K562 (cell line): ENCODE measurements around the gene RPL28. TPM values are rescaled to one million over a fixed set of nuclear protein-coding genes. Genes with fewer than 3 reads are reported as not detected.

Experiments used
- COPS2 ChIP-seq: fragments of 450-650 bp; conservative IDR thresholded peaks from 2 replicates; pipeline ENCODE4 v1.6.1; 2016; ENCODE audit warnings: mild to moderate bottlenecking, moderate library complexity
- DMBX1 ChIP-seq: fragments of 250-450 bp; sonication (Bioruptor Pico); IDR thresholded peaks from 2 replicates; pipeline ENCODE4 v1.8.0; 2022; ENCODE audit warnings: inconsistent platforms, mild to moderate bottlenecking, moderate library complexity, borderline replicate concordance
- EP300 ChIP-seq: IDR thresholded peaks from 2 replicates; pipeline ENCODE4 v1.6.1; 2012; ENCODE audit warnings: low read length, improper control_type of control experiment
- ETS1 ChIP-seq: conservative IDR thresholded peaks from 2 replicates; pipeline ENCODE4 v1.6.1; 2011; ENCODE audit warnings: low read depth, mild to moderate bottlenecking, low read length; ENCODE audit not compliant: control insufficient read depth
- HDGF ChIP-seq: fragments of 450-650 bp; IDR thresholded peaks from 2 replicates; pipeline ENCODE4 v1.6.1; 2016
- HEY1 ChIP-seq: fragments of 250-450 bp; sonication (Bioruptor Pico); IDR thresholded peaks from 2 replicates; pipeline ENCODE4 v1.5.0; 2020; ENCODE audit warnings: mild to moderate bottlenecking, moderate library complexity, borderline replicate concordance
- JUN ChIP-seq, 2 experiments: sonication (generic) in 1 of 2; formaldehyde crosslinking in 1 of 2; IDR thresholded peaks; 2 replicates each; pipeline versions ENCODE4 v1.6.1 to v1.8.0; 2012 to 2022; ENCODE audit warnings: borderline replicate concordance in 2 of 2, mild to moderate bottlenecking in 2 of 2, improper control_type of control experiment in 1 of 2, low read depth in 1 of 2, low read length in 1 of 2, missing genetic modification reagents in 1 of 2
- NCOA1 ChIP-seq: fragments of 450-650 bp; IDR thresholded peaks from 2 replicates; pipeline ENCODE4 v1.6.1; 2016; ENCODE audit warnings: low read depth
- NEUROD1 ChIP-seq: fragments of 150-350 bp; IDR thresholded peaks from 2 replicates; pipeline ENCODE4 v1.6.1; 2014; ENCODE audit warnings: borderline replicate concordance, low read length, low read depth; ENCODE audit not compliant: partially characterized antibody
- POLR2A ChIP-seq: fragments of 450-650 bp; conservative IDR thresholded peaks from 2 replicates; pipeline ENCODE4 v1.6.1; 2016
- RFX7 ChIP-seq: fragments of 250-450 bp; sonication (Bioruptor Pico); IDR thresholded peaks from 2 replicates; pipeline ENCODE4 v1.5.1; 2021; ENCODE audit warnings: mild to moderate bottlenecking
- SNIP1 ChIP-seq: fragments of 450-650 bp; IDR thresholded peaks from 2 replicates; pipeline ENCODE4 v1.7.1; 2017; ENCODE audit warnings: low read depth, mild to moderate bottlenecking
- TFAM ChIP-seq: fragments of 250-450 bp; sonication (Bioruptor Pico); conservative IDR thresholded peaks from 2 replicates; pipeline ENCODE4 v1.5.0; 2021; ENCODE audit warnings: mild to moderate bottlenecking, moderate library complexity
- YY1 ChIP-seq, 3 experiments: IDR thresholded peaks; 2 replicates each; pipeline ENCODE4 v1.6.1; 2011; ENCODE audit warnings: low read length in 2 of 3, mild to moderate bottlenecking in 2 of 3, moderate library complexity in 2 of 3, borderline replicate concordance in 1 of 3, control low read depth in 1 of 3, low read depth in 1 of 3; ENCODE audit not compliant: insufficient read depth in 3 of 3, insufficient replicate concordance in 2 of 3, control insufficient read depth in 1 of 3, insufficient read length in 1 of 3; ENCODE audit errors: extremely low read depth in 1 of 3
- ZBTB1 ChIP-seq: sonication (generic); formaldehyde crosslinking; IDR thresholded peaks from 2 replicates; pipeline ENCODE4 v1.8.1; 2023; ENCODE audit warnings: missing genetic modification reagents, low read depth, mild to moderate bottlenecking, borderline replicate concordance
- ZBTB9 ChIP-seq: fragments of 450-650 bp; formaldehyde crosslinking; IDR thresholded peaks from 2 replicates; pipeline ENCODE4 v1.4.0; 2020; ENCODE audit warnings: mild to moderate bottlenecking, moderate library complexity
- ZFP30 ChIP-seq: fragments of 250-450 bp; sonication (Bioruptor Pico); IDR thresholded peaks from 2 replicates; pipeline ENCODE4 v1.8.0; 2022; ENCODE audit warnings: moderate library complexity, mild to moderate bottlenecking, inconsistent platforms, borderline replicate concordance
- ZNF12 ChIP-seq: sonication (generic); formaldehyde crosslinking; IDR thresholded peaks from 2 replicates; pipeline ENCODE4 v1.4.0; 2020; ENCODE audit warnings: mild to moderate bottlenecking, missing genetic modification reagents
- ZNF121 ChIP-seq: sonication (generic); formaldehyde crosslinking; conservative IDR thresholded peaks from 2 replicates; pipeline ENCODE4 v1.8.0; 2022; ENCODE audit warnings: missing genetic modification reagents
- ZNF584 ChIP-seq: fragments of 200-800 bp; sonication (Bioruptor generic); IDR thresholded peaks from 2 replicates; pipeline ENCODE4 v1.6.1; 2016; ENCODE audit warnings: low read depth, mild to moderate bottlenecking, missing genetic modification characterization, missing compliant biosample characterization
- ZNF695 ChIP-seq: fragments of 450-650 bp; formaldehyde crosslinking; IDR thresholded peaks from 2 replicates; pipeline ENCODE4 v1.4.0; 2020; ENCODE audit warnings: mild to moderate bottlenecking, moderate library complexity
- ZNF740 ChIP-seq, 3 experiments: fragments of 200-800 bp in 1 of 3; sonication (Bioruptor generic) in 1 of 3; sonication (generic) in 1 of 3; formaldehyde crosslinking in 1 of 3; IDR thresholded peaks; 2 replicates each; pipeline versions ENCODE4 v1.6.1 to v1.8.0; 2016 to 2022; ENCODE audit warnings: mild to moderate bottlenecking in 2 of 3, missing compliant biosample characterization in 2 of 3, missing genetic modification characterization in 2 of 3, missing genetic modification reagents in 1 of 3
- ZNF79 ChIP-seq: fragments of 250-450 bp; sonication (Bioruptor Pico); IDR thresholded peaks from 2 replicates; pipeline ENCODE4 v1.4.0; 2020; ENCODE audit warnings: low read depth, mild to moderate bottlenecking, moderate library complexity
- polyA plus RNA-seq, 8 experiments: library from polyadenylated mRNA; depleted of rRNA in 4 of 8; stranded (reverse) in 5 of 8; unstranded in 3 of 8; fragments of >200 nt; fragmentation: Nextera tagmentation in 2 of 8; fragmentation: Illumina TruSeq in 1 of 8; extraction: Ambion mirVana in 2 of 8; extraction: Trizol in 1 of 8; gene quantifications; 2 replicates each; pipeline versions ENCODE4 v1.2.1 to v1.2.3, GENCODE V29; 2011 to 2014; ENCODE audit warnings: inconsistent platforms in 1 of 8, missing spikeins in 1 of 8
- total RNA-seq, 7 experiments: library from RNA; depleted of rRNA in 6 of 7; stranded (reverse); fragments of >200 nt in 6 of 7; fragmentation: Illumina TruSeq in 2 of 7; extraction: Trizol in 2 of 7; gene quantifications; 2 replicates each; pipeline versions ENCODE4 v1.2.1 to v1.2.3, GENCODE V29; 2011 to 2021; ENCODE audit warnings: low replicate concordance in 1 of 7

RPL28 gene
- total and polyA plus RNA-seq, 9 of the 15 experiments (the other 6 are each of a cell fraction or from before 2014, with no cell fraction given) = 124 to 3,106 (median 622) TPM

- TF ChIP-seq YY1 (IDR thresholded peaks at IDR 0.05; ENCODE audit: borderline replicate concordance in 1 of 3, control insufficient read depth in 1 of 3, extremely low read depth in 1 of 3, insufficient read depth in 3 of 3, insufficient read length in 1 of 3, insufficient replicate concordance in 2 of 3, low read depth in 1 of 3, low read length in 2 of 3) (peak in 2 of 3 experiments; percentile 39 to 68), COPS2 (no peak), ZFP30 (CRISPR knock-in tag) (no peak), DMBX1 (CRISPR knock-in tag) (no peak), NEUROD1 (no peak), ZBTB1 (CRISPR knock-in tag) (no peak; the same call in 1 of the 2 replicates), JUN (IDR thresholded peaks at IDR 0.05; ENCODE audit: borderline replicate concordance, low read depth, low read length) (no peak), JUN (CRISPR knock-in tag; IDR thresholded peaks at IDR 0.05; ENCODE audit: borderline replicate concordance) (peak; percentile 51; the same call in 1 of the 2 replicates), EP300 (no peak), NCOA1 (no peak), POLR2A (peak; percentile 77), SNIP1 (no peak), ZNF12 (0 out of 2 replicates have a peak, but pooled peaks have one; percentile 48), ZNF740 (CRISPR knock-in tag; IDR thresholded peaks at IDR 0.05) (peak; percentile 95), ZNF740 (tag; IDR thresholded peaks at IDR 0.05) (peak in 1 of 2 experiments; percentile 90; a peak in 2 of 4 replicates), RFX7 (no peak), HDGF (peak; percentile 83; the same call in 1 of the 2 replicates), HEY1 (no peak), ZNF695 (no peak), ZNF121 (no peak), ZNF79 (no peak), ETS1 (no peak), TFAM (no peak), ZBTB9 (CRISPR knock-in tag) (no peak), ZNF584 (no peak)
Measured at GRCh38 chr19:55339889-55340783, 45.6 kb upstream of the RPL28 start (continued).
